Heart right ventricle (tissue), 16 donors: ENCODE data around the gene KRT36. TPM values are rescaled to one million over a fixed set of nuclear protein-coding genes. Genes with fewer than 3 reads are reported as not detected.

Experiments
- ATAC-seq, 8 donors: fragments of 200-7000 bp; cut with Tn5 transposase; one replicate each; pipeline ENCODE4 v1.9.1; 2020; ENCODE audit warnings: mild to moderate bottlenecking in 8 of 8, moderate library complexity in 8 of 8, moderate number of reproducible peaks in 1 of 8
- DNase-seq, 2 donors: peaks; one replicate each; pipeline ENCODE4 v3.0.0-alpha.2; 2020
- H3K27ac ChIP-seq, 10 donors: fragments of 200-600 bp; sonication (generic) in 2 of 10; one replicate each; pipeline versions ENCODE4 v1.5.0 to v1.8.0; 2020 to 2022; ENCODE audit warnings: mild to moderate bottlenecking in 3 of 10
- H3K27me3 ChIP-seq, 7 donors: fragments of 200-600 bp; one replicate each; pipeline ENCODE4 v1.8.0; 2021 to 2022; ENCODE audit warnings: mild to moderate bottlenecking in 2 of 7
- H3K36me3 ChIP-seq, 9 donors: fragments of 200-600 bp; sonication (generic) in 1 of 9; one replicate each; pipeline versions ENCODE4 v1.5.0 to v1.8.0; 2020 to 2022; ENCODE audit warnings: mild to moderate bottlenecking in 2 of 9
- H3K4me1 ChIP-seq, 9 donors: fragments of 200-600 bp; sonication (generic) in 1 of 9; one replicate each; pipeline versions ENCODE4 v1.5.0 to v1.8.0; 2020 to 2022; ENCODE audit warnings: mild to moderate bottlenecking in 4 of 9
- H3K4me3 ChIP-seq, 10 donors: fragments of 200-600 bp; sonication (generic) in 2 of 10; one replicate each; pipeline versions ENCODE4 v1.5.0 to v1.8.0; 2020 to 2022; ENCODE audit warnings: mild to moderate bottlenecking in 7 of 10, moderate library complexity in 2 of 10
- H3K9me3 ChIP-seq, 11 donors: fragments of 200-600 bp in 10 of 11; sonication (generic) in 2 of 11; one replicate each; pipeline versions ENCODE4 v1.5.0 to v1.8.0; 2013 to 2022; ENCODE audit warnings: mild to moderate bottlenecking in 2 of 11, control low read depth in 1 of 11, moderate library complexity in 1 of 11
- CTCF ChIP-seq, 9 donors: fragments of 200-600 bp; sonication (generic) in 2 of 9; IDR thresholded peaks; one replicate each; pipeline versions ENCODE4 v1.5.0 to v1.8.0; 2021 to 2022; ENCODE audit warnings: antibody characterized with exemption in 9 of 9, mild to moderate bottlenecking in 5 of 9, moderate library complexity in 1 of 9
- WGBS, 2 donors: extraction: QIAGEN DNeasy Blood & Tissue Kit; methylation state at CpG; one replicate each; pipeline ENCODE4 v1.1.7; 2013; ENCODE audit warnings: inconsistent platforms in 1 of 2; 5-methylcytosine and 5-hydroxymethylcytosine counted together
- intact Hi-C, 10 donors: fragments of 100-400 bp; cut with DNase I; formaldehyde crosslinking; loops; one replicate each; pipeline versions ENCODE4 v1.11.1 to v1.14.2; 2022
- polyA plus RNA-seq, 2 donors: library from polyadenylated mRNA; stranded (reverse); fragments of 200-250 nt; gene quantifications; one replicate each; pipeline ENCODE4 v1.2.3, GENCODE V29; 2013
- total RNA-seq, 10 donors: library from RNA; stranded (reverse); fragmentation: NEBNext Ultra II Directional in 3 of 10; extraction: Animal tissue kit (Norgen Biotek cat#: 25700) in 3 of 10; gene quantifications; one replicate each; pipeline versions ENCODE4 v1.2.1 to v1.2.4, GENCODE V29; 2021 to 2023
- donor health status: Arrhythmogenic right ventricular cardiomyopathy.
- donor health status: ischemic (EF 13 %, LVEDD 7.1; RV severe dilation, severe dysfunction).
- donor health status: healthy with polysubstance abuse.
- donor health status: DM: no; HTN: yes; CAD: no.
- donor health status: DM: no; HTN: no; CAD: no.
- donor health status: ischemic (EF 25% LVEDD 6.9; RV normal size, moderate dysfunction).
- donor health status: ischemic (EF 25% LVEDD 5.7; RV mildly dilated, moderate dysfunction).
- donor health status: healthy.
- donor health status: DM: yes; HTN: yes; CAD: no.
- donor health status: Ischemic cardiomyopathy.
- donor health status: ischemic (EF 35%, LVEDD 5.7; RV mildly dilated, moderate dysfunction).
- donor health status: nonischemic (EF 11% LVEDD 7.7; RV severe dilation, severe dysfunction).
- donor health status: DM: yes; HTN: yes; CAD: no.
- donor health status: PGD.
- donor health status: ischemic (EF 29% LVEDD 5.4; RV normal size, mild dysfunction).
- donor health status: nonischemic (EF 23%, LVEDD 6.1; RV moderate dilation, normal function).

KRT36 gene
- total and polyA plus RNA-seq, 12 donors = not detected

- Histone ChIP-seq H3K27ac (peak overlapping the region in 1 of 10 donors; percentile 58), H3K4me1 (peaks cover 0 to 36% (median 0%) of the 10 kb centered on the region in 9 donors), H3K4me3 (no peak overlapping the region), H3K36me3 (no peaks in the 10 kb centered on the region), H3K9me3 (no peaks in the 10 kb centered on the region), H3K27me3 (peaks cover 0 to 32% (median 16%) of the 10 kb centered on the region in 7 donors)
- no peak for ATAC-seq
- WGBS, 2 donors = 60 to 62% methylated on average over 15 of the region's 15 CpGs
- DNase-seq = no peak
- no peak for TF ChIP-seq CTCF (IDR thresholded peaks at IDR 0.05)
- intact Hi-C loops = no loop called here
Observed at GRCh38 chr17:41500131-41500911, 10.6 kb upstream of the KRT36 start.

- Histone ChIP-seq H3K27me3 (peaks cover 0 to 32% (median 16%) of the 10 kb centered on the region in 7 donors), H3K4me3 (no peak overlapping the region), H3K9me3 (no peaks in the 10 kb centered on the region), H3K27ac (peak overlapping the region in 1 of 10 donors; percentile 58), H3K4me1 (peaks cover 0 to 36% (median 0%) of the 10 kb centered on the region in 9 donors), H3K36me3 (no peaks in the 10 kb centered on the region)
- WGBS, 2 donors = 82% methylated on average over 5 of the region's 5 CpGs
- ATAC-seq (no peak), DNase-seq (no peak)
- no peak for TF ChIP-seq CTCF (IDR thresholded peaks at IDR 0.05)
- intact Hi-C loops = loop anchor here in 3 of 10 donors (5.0 to 10.0 kb wide), 4 partner anchors 85 to 592 kb away; partner anchors contain the start of genes KRTAP16-1 (in 1 of the 3) and KRTAP29-1 (in 1 of the 3)
Observed at GRCh38 chr17:41499714-41500113, 10.0 kb upstream of the KRT36 start.

GRCh38 chr17:41498276-41498675, 8.6 kb upstream of the KRT36 start:
- Histone ChIP-seq H3K27me3 (peaks cover 0 to 32% (median 16%) of the 10 kb centered on the region in 7 donors), H3K27ac (peak overlapping the region in 2 of 10 donors; percentile 44 to 89), H3K9me3 (no peaks in the 10 kb centered on the region), H3K4me1 (peaks cover 0 to 43% (median 0%) of the 10 kb centered on the region in 9 donors), H3K4me3 (no peak overlapping the region), H3K36me3 (no peaks in the 10 kb centered on the region)
- 61 to 65% methylated on average over 6 of the region's 6 CpGs for WGBS, 2 donors
- DNase-seq (no peak), ATAC-seq (peak in 1 of 8 donors; percentile 35)
- TF ChIP-seq CTCF (IDR thresholded peaks at IDR 0.05) = no peak
- intact Hi-C loops = loop anchor here in 3 of 10 donors (5.0 to 10.0 kb wide), 4 partner anchors 83 to 591 kb away; partner anchors contain the start of genes KRTAP16-1 (in 1 of the 3) and KRTAP29-1 (in 1 of the 3)

- H3K36me3 ChIP-seq = no peaks in the 10 kb centered on the region
- H3K4me1 ChIP-seq = peaks cover 0 to 57% (median 0%) of the 10 kb centered on the region in 9 donors
- H3K27me3 ChIP-seq = peaks cover 0 to 32% (median 16%) of the 10 kb centered on the region in 7 donors
- no peak overlapping the region for H3K4me3 ChIP-seq
- DNase-seq = peak; percentile 48 to 61
- intact Hi-C loops = loop anchor here in 3 of 10 donors (5.0 to 10.0 kb wide), 4 partner anchors 82 to 590 kb away; partner anchors contain the start of genes KRTAP16-1 (in 1 of the 3) and KRTAP29-1 (in 1 of the 3)
- ATAC-seq = peak; percentile 67 to 90 (median 82)
- peak overlapping the region in 1 of 10 donors; percentile 89 for H3K27ac ChIP-seq
- WGBS, 2 donors = 50 to 54% methylated on average over 12 of the region's 12 CpGs
- peak; percentile 28 to 84 (median 61) for TF ChIP-seq CTCF (IDR thresholded peaks at IDR 0.05)
- no peaks in the 10 kb centered on the region for H3K9me3 ChIP-seq
Observed at GRCh38 chr17:41496803-41497484, 7.2 kb upstream of the KRT36 start.
